Ramos (cell line): Measurements from ENCODE around the gene LGR6.

Experiments
- in situ Hi-C: fragments of 300-500 bp; cut with MboI; formaldehyde crosslinking; loops from one replicate; pipeline ENCODE4 v1.14.3; 2022; ENCODE audit warnings: low sequenced_read_pairs; ENCODE audit not compliant: unreplicated experiment

Gene LGR6

GRCh38 chr1:202197653-202198365 lies 4.2 kb downstream of the LGR6 start:
- in situ Hi-C loops, result no loop called here

- in situ Hi-C loops, result no loop called here
Observed at GRCh38 chr1:202198366-202198724, 4.7 kb downstream of the LGR6 start.

DNA sequence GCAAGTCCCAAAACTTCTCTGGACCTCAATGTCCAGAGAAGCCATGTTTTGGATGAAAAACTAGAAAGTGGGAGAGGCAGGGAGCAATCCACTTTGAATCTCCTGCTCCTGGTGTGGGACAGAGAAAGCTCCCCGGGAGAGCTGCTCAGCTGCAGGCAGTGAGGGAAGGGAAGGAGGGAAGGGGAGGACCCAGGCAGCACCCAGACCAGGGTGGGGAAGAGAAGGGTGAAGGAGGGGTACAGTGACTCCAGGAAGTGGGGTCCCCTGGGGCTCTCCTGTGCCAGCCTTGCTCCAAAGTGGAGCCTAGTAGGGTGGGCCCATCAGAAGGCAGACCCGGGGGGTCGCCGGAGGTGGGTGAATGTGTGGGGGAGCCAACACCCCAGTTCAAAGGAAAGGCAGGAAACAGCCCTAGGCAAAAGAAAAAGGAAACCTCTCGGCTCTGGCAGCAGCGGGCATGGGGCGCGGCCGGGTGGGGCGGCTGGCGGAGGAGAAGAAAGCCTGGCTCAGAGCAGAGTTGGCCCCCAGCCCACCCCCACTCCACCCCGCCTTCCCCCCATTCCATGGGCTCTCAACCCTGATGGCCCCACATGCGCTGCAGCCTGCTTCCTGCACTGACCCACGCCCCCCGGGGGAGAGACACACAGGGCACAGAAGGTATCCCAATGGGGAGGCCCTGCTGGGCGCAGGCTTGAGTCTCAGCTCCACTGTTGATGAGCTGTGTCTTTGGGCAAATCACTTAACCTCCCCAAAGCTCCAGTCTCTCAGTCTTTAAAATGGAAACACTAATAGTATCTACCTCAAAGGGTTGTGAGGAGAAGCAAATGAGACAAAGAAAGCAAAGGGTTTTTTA lies 5.7 kb downstream of the LGR6 start:
- in situ Hi-C loops, result no loop called here

- in situ Hi-C loops, result no loop called here
Observed at GRCh38 chr1:202200112-202200548, 6.5 kb downstream of the LGR6 start.

DNA sequence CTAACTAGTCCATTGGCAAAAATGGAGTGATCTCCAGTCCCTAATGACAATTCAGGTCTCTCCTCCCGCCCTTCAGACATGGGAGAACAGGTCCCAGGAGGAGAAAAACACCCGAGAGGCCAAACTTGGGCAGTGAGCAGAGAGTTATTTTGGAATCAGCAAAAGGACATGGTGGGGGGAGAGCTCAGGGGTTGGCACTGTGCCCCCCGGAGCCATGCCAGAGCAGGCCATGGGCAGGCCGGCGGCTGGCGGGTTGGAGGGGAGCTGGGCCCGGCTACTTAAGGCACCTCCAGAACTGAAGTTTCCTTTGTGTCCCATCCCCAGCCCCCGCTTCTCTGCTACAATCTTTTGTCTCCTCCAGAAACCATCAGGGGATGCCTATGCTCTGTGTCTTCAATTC lies 7.1 kb downstream of the LGR6 start:
- in situ Hi-C loops, result no loop called here

GRCh38 chr1:202201266-202201665 lies 7.7 kb downstream of the LGR6 start:
- in situ Hi-C loops, result no loop called here

DNA sequence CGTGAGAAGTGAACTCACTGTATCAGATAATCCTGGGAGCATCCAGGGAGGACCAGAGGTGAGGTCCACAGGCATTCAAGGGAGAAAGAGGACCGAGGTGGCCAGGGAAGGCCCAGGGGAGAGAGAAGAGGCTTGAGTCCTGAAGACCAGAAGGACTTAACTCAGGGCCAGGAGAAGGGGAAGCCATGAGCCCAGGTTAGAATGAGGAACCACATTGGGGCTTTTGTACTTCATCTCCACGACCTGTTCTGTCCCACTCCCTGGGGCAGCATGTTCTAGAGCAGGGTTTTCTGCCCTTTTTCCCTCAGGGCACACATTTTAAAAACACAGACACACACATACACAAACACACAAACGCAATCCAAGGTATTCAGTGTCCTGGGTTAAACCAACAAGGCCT lies 8.4 kb downstream of the LGR6 start:
- in situ Hi-C loops, result no loop called here

DNA sequence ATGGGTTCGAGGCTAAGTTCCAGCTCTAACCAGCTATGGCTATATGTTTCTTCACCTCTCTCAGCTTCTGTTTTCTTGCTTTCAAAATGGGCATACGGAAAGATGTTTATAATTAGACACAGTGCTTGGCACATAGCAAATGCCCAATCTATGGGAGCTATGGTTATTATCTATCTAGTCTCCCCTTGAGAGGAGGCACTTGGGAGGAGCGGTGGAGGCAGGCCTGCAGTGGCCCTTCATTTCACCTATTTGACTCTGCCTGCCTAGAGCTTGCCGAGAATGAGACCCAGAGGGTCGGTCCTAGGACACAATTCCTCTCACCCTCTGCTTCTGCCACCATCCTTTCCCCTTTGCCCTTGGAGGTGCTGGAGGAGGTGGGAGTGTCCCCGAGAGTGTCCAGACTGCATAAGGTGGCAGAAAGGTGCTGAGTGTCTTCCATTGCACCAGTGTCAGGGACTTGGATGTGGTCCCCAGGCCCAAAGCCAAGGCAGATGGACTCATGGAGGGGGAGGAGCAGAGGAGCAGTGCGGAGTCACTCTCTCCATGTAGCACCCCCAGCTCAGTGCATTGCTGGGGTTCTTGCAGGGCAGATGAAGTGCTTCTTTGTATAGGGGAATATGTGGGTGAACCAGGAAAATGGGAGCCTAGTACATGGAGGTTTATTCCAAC lies 9.0 kb downstream of the LGR6 start:
- in situ Hi-C loops, result no loop called here

GRCh38 chr1:202203238-202204039 lies 9.8 kb downstream of the LGR6 start:
- in situ Hi-C loops, result no loop called here

DNA sequence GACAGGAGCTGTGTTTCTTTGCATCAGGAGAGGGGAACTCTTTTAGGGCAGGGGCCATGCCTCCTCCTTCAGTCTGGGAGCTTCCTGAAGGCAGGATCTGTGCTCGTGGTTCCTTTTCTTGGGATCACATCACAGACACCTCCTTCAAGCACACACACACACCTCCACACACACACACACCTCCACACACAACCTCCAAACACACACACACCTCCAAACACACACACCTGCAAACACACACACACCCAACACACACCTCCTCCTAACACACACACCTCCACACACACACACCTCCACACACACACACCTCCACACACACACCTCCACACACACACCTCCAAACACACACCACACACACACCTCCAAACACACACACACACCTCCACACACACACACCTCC lies 10.5 kb downstream of the LGR6 start:
- in situ Hi-C loops, result no loop called here

- in situ Hi-C loops, result no loop called here
Observed at GRCh38 chr1:202205523-202206190, 12.1 kb downstream of the LGR6 start.

GRCh38 chr1:202207292-202207691 lies 13.7 kb downstream of the LGR6 start:
- in situ Hi-C loops, result no loop called here

DNA sequence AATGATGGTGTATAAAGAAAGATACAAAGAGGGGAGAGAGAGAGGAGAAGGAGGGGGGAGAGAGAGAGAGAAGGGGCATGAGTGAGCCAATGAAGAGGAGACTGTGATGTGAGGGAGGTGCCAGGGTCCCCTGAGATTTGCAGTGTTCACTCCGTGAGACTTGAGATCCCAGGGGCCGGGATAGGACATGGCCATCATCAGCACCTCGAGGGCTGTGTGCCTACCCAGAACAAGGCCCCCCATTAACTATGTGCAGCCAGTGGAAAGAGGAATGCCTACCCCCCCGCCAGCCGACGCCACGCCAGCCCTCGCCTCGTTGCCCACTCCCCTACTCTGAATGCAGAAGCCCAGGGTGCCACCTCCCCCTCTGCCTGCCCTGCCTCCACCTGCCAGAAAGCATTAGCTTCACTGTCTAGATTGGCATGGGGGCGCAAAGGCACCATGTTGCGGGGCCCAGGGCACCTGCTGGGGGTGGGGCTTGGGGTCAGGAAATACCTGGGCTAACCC lies 14.8 kb downstream of the LGR6 start:
- in situ Hi-C loops, result no loop called here

GRCh38 chr1:202210385-202210784 lies 16.8 kb downstream of the LGR6 start:
- in situ Hi-C loops, result no loop called here

DNA sequence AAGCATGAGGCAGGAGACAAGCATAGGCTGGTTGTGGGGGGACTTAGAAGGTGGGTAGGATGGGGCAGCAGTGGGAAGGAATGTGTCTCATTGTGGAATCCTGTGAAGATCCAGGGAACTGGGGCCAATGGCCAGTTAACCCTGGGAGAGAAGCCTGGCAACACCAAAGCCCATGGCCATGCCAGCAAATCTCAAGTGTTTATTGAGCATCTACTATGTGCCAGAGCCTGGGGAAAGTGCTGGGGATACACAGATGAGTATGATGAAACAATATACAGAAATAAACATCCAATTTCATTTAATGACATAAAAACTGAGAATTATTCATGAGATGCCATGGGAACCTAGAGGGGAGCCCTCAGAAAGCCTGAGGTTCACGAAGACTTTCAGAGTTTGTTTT lies 17.4 kb downstream of the LGR6 start:
- in situ Hi-C loops, result no loop called here

- in situ Hi-C loops, result no loop called here
Observed at GRCh38 chr1:202212787-202213186, 19.2 kb downstream of the LGR6 start.

DNA sequence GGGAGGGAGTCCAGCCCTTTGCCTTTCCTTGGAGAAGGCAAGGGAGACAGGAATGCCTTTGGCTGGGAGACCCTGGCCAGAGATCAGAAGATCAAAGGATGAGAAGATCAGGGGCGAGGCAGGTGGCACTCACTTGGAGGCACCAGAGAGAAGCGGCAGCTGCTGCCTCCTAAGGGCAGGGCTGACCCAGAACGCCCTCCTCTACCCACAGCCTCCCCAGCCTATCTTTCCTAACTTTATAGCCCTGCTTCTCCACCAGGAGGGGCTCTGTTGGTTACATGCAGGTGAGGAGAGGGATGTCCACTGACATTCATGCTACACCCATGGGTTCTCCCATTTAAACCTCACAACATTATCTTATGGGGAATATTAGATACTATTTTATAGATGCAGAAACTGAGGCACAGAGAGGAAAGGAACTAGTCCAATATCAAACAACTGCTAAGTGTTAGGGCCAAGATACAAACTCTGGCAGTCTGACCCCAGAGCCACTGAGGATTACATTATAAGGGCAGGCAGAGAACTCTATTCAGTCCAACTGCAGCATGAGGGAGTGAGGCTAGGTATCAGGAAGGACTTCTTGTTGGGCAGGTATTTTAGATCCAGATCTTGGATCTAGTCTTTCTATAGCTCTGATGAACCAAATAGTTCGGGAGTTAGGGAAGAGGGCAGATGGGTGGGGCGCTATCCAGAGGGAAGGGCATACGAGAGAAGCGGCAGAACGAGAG lies 19.9 kb downstream of the LGR6 start:
- in situ Hi-C loops, result no loop called here

- in situ Hi-C loops, result no loop called here
Observed at GRCh38 chr1:202214089-202214843, 20.7 kb downstream of the LGR6 start.
